H54 (cell line): ENCODE data around the gene TMOD1.
"Not testable (repeated sequence)": the region's sequence is repeated elsewhere in the genome, so short reads cannot be mapped to it uniquely, and the experiment has no call there.

Experiments
- DNase-seq: peaks from one replicate; pipeline ENCODE4 v3.0.0; 2011; ENCODE audit warnings: low spot score, mixed read lengths; ENCODE audit not compliant: insufficient read length
- FAIRE-seq: peaks from 3 replicates; lab custom pipeline; 2011; peaks lifted over from hg19 to GRCh38; lab: Jason Lieb, UNC
- POLR2A ChIP-seq: IDR thresholded peaks from 2 replicates; pipeline ENCODE4 v1.6.1; 2011; ENCODE audit warnings: low read depth, mild to moderate bottlenecking, low read length

Gene TMOD1

GRCh38 chr9:97579914-97580313 lies 78.4 kb downstream of the TMOD1 start:
- DNase-seq (no peak), FAIRE-seq (no peak)
- TF ChIP-seq POLR2A: no peak

- DNase-seq: not testable (repeated sequence)
Observed at GRCh38 chr9:97581590-97581989, 80.1 kb downstream of the TMOD1 start.

GRCh38 chr9:97584778-97585177 lies 83.3 kb downstream of the TMOD1 start:
- DNase-seq, FAIRE-seq: not testable (repeated sequence)

More at GRCh38 chr9:97581590-97581989, 80.1 kb downstream of the TMOD1 start:
- not testable (repeated sequence) for FAIRE-seq

GRCh38 chr9:97586909-97587308 lies 85.4 kb downstream of the TMOD1 start:
- DNase-seq, FAIRE-seq: not testable (repeated sequence)

GRCh38 chr9:97591535-97591934 lies 90.1 kb downstream of the TMOD1 start:
- TF ChIP-seq POLR2A: no peak
- no peak for DNase-seq
- FAIRE-seq: no peak

GRCh38 chr9:97592126-97592525 lies 90.7 kb downstream of the TMOD1 start:
- no peak for FAIRE-seq
- TF ChIP-seq POLR2A: no peak
- no peak for DNase-seq

GRCh38 chr9:97593960-97594359 lies 92.5 kb downstream of the TMOD1 start:
- DNase-seq (peak; percentile 80), FAIRE-seq (peak; percentile 66)
- TF ChIP-seq POLR2A: no peak

GRCh38 chr9:97594381-97594921 lies 93.0 kb downstream of the TMOD1 start:
- DNase-seq (no peak), FAIRE-seq (no peak)
- TF ChIP-seq POLR2A: no peak

- DNase-seq (no peak), FAIRE-seq (no peak)
- no peak for TF ChIP-seq POLR2A
Observed at GRCh38 chr9:97596906-97597305, 95.4 kb downstream of the TMOD1 start.

- DNase-seq (peak; percentile 91), FAIRE-seq (peak; percentile 94)
- no peak for TF ChIP-seq POLR2A
Observed at GRCh38 chr9:97598461-97599288, 97.2 kb downstream of the TMOD1 start.

GRCh38 chr9:97599314-97599846 lies 97.9 kb downstream of the TMOD1 start:
- FAIRE-seq: no peak
- no peak for TF ChIP-seq POLR2A
- no peak for DNase-seq

GRCh38 chr9:97600531-97601227 lies 99.2 kb downstream of the TMOD1 start:
- no peak for FAIRE-seq
- no peak for TF ChIP-seq POLR2A

GRCh38 chr9:97601228-97601898 lies 99.9 kb downstream of the TMOD1 start:
- DNase-seq (no peak), FAIRE-seq (no peak)
- no peak for TF ChIP-seq POLR2A

More at GRCh38 chr9:97600531-97601227, 99.2 kb downstream of the TMOD1 start:
- no peak for DNase-seq

- no peak for FAIRE-seq
Observed at GRCh38 chr9:97602430-97602829, 101.0 kb downstream of the TMOD1 start.

More at GRCh38 chr9:97602430-97602829, 101.0 kb downstream of the TMOD1 start:
- no peak for TF ChIP-seq POLR2A
- no peak for DNase-seq
